ENCODE results near the gene ATP5ME. TPM values are rescaled to one million over a fixed set of nuclear protein-coding genes. Genes with fewer than 3 reads are reported as not detected.

Gene ATP5ME
- total RNA-seq, 2 experiments from 2014 or later, result 359 to 388 TPM

- H3K27ac ChIP-seq (ENCODE audit: low read depth, low read length, poor library complexity, severe bottlenecking), result no peak overlapping the region
- TF ChIP-seq CTCF (conservative IDR thresholded peaks at IDR 0.05; ENCODE audit: low read length) (no peak), EZH2phosphoT487 (IDR thresholded peaks at IDR 0.05; ENCODE audit: borderline replicate concordance, low read depth, low read length) (no peak)
Observed at GRCh38 chr4:634599-634985, 39.5 kb downstream of the ATP5ME start.

GRCh38 chr4:633976-634598, 40.0 kb downstream of the ATP5ME start:
- H3K9me3 ChIP-seq (ENCODE audit: low read length), result no peaks in the 10 kb centered on the region
- no peaks in the 10 kb centered on the region for H3K4me1 ChIP-seq (ENCODE audit: insufficient read depth, low read length, poor library complexity, severe bottlenecking)
- DNase-seq (ENCODE audit: low spot score), result no peak
- no peaks in the 10 kb centered on the region for H3K79me2 ChIP-seq (ENCODE audit: insufficient read depth, low read depth, low read length)
- no peaks in the 10 kb centered on the region for H4K20me1 ChIP-seq (ENCODE audit: insufficient read depth, low read length)
- CTCF ChIA-PET (ENCODE audit: unreplicated experiment), result interaction anchor here (0.5 kb wide), 1 partner anchor 108 kb away, joined by 10 read pairs; no protein-coding TSS in a partner anchor
- H3K36me3 ChIP-seq (ENCODE audit: insufficient read depth, low read length), result no peaks in the 10 kb centered on the region
- no peaks in the 10 kb centered on the region for H3K9me2 ChIP-seq (ENCODE audit: insufficient read depth, low read length)
- no peak overlapping the region for H3K4me3 ChIP-seq (ENCODE audit: low read depth, low read length, poor library complexity, severe bottlenecking)
- no peak overlapping the region for H3K4me2 ChIP-seq (ENCODE audit: low read length)
- no TSS peak for BruUV-seq (replicated peaks)
- no peak overlapping the region for H2AFZ ChIP-seq (ENCODE audit: low read length)
- POLR2A ChIA-PET, result no interaction called here
- no peak overlapping the region for H3K27ac ChIP-seq (ENCODE audit: low read depth, low read length, poor library complexity, severe bottlenecking)
- intact Hi-C loops (cut with micrococcal nuclease; ENCODE audit: unreplicated experiment), result no loop called here
- TF ChIP-seq CTCF (conservative IDR thresholded peaks at IDR 0.05; ENCODE audit: low read length) (no peak), EZH2phosphoT487 (IDR thresholded peaks at IDR 0.05; ENCODE audit: borderline replicate concordance, low read depth, low read length) (no peak)

More at GRCh38 chr4:634599-634985, 39.5 kb downstream of the ATP5ME start:
- BruUV-seq (replicated peaks), result no TSS peak
- no peaks in the 10 kb centered on the region for H3K79me2 ChIP-seq (ENCODE audit: insufficient read depth, low read depth, low read length)
- no peaks in the 10 kb centered on the region for H3K9me3 ChIP-seq (ENCODE audit: low read length)
- H3K4me3 ChIP-seq (ENCODE audit: low read depth, low read length, poor library complexity, severe bottlenecking), result no peak overlapping the region
- intact Hi-C loops (cut with micrococcal nuclease; ENCODE audit: unreplicated experiment), result no loop called here
- no peaks in the 10 kb centered on the region for H3K4me1 ChIP-seq (ENCODE audit: insufficient read depth, low read length, poor library complexity, severe bottlenecking)
- no peaks in the 10 kb centered on the region for H4K20me1 ChIP-seq (ENCODE audit: insufficient read depth, low read length)
- ChIA-PET CTCF (ENCODE audit: unreplicated experiment) (no interaction called here), POLR2A (no interaction called here)
- no peak overlapping the region for H3K4me2 ChIP-seq (ENCODE audit: low read length)
- no peaks in the 10 kb centered on the region for H3K36me3 ChIP-seq (ENCODE audit: insufficient read depth, low read length)
- DNase-seq (ENCODE audit: low spot score), result no peak
- no peak overlapping the region for H2AFZ ChIP-seq (ENCODE audit: low read length)
- no peaks in the 10 kb centered on the region for H3K9me2 ChIP-seq (ENCODE audit: insufficient read depth, low read length)

GRCh38 chr4:633406-633805, 40.7 kb downstream of the ATP5ME start:
- H3K4me1 ChIP-seq (ENCODE audit: insufficient read depth, low read length, poor library complexity, severe bottlenecking), result no peaks in the 10 kb centered on the region
- CTCF ChIA-PET (ENCODE audit: unreplicated experiment), result no interaction called here
- no peak overlapping the region for H3K4me2 ChIP-seq (ENCODE audit: low read length)
- no peak for DNase-seq (ENCODE audit: low spot score)
- no peaks in the 10 kb centered on the region for H3K79me2 ChIP-seq (ENCODE audit: insufficient read depth, low read depth, low read length)
- TF ChIP-seq CTCF (conservative IDR thresholded peaks at IDR 0.05; ENCODE audit: low read length) (no peak), EZH2phosphoT487 (IDR thresholded peaks at IDR 0.05; ENCODE audit: borderline replicate concordance, low read depth, low read length) (no peak)
- no peaks in the 10 kb centered on the region for H3K9me3 ChIP-seq (ENCODE audit: low read length)
- no peak overlapping the region for H2AFZ ChIP-seq (ENCODE audit: low read length)
- H3K9me2 ChIP-seq (ENCODE audit: insufficient read depth, low read length), result no peaks in the 10 kb centered on the region
- no peaks in the 10 kb centered on the region for H3K36me3 ChIP-seq (ENCODE audit: insufficient read depth, low read length)
- H3K27ac ChIP-seq (ENCODE audit: low read depth, low read length, poor library complexity, severe bottlenecking), result no peak overlapping the region
- no peaks in the 10 kb centered on the region for H4K20me1 ChIP-seq (ENCODE audit: insufficient read depth, low read length)
- no TSS peak for BruUV-seq (replicated peaks)
- intact Hi-C loops (cut with micrococcal nuclease; ENCODE audit: unreplicated experiment), result no loop called here
- no peak overlapping the region for H3K4me3 ChIP-seq (ENCODE audit: low read depth, low read length, poor library complexity, severe bottlenecking)
- POLR2A ChIA-PET, result no interaction called here
